WTC11 (cell line): ENCODE results near the gene ZFP91. TPM values are rescaled to one million over a fixed set of nuclear protein-coding genes. Genes with fewer than 3 reads are reported as not detected.

Experiments
- ATAC-seq: fragments of 200-7000 bp; cut with Tn5 transposase; 2 replicates; pipeline ENCODE4 v1.10.0; 2021; ENCODE audit warnings: mild to moderate bottlenecking, moderate library complexity
- CTCF ChIA-PET: fragments of 300-600 bp; sonication (Branson Sonifier 250); formaldehyde crosslinking; loops from one replicate; lab custom pipeline; 2021; ENCODE audit warnings: antibody characterized with exemption; lab: Charles Lee
- POLR2A ChIA-PET: fragments of 350-600 bp; sonication (Branson Sonifier 250); formaldehyde crosslinking; loops from one replicate; lab custom pipeline; 2021; ENCODE audit warnings: antibody characterized with exemption; lab: Charles Lee
- DNase-seq: peaks from one replicate; pipeline ENCODE4 v3.0.0; 2021; ENCODE audit warnings: low spot score
- H3K27ac Mint-ChIP-seq: 2 replicates; pipeline ENCODE4 v1.8.0; 2021; ENCODE audit warnings: mixed read lengths
- H3K27me3 Mint-ChIP-seq: 2 replicates; pipeline ENCODE4 v1.8.0; 2021; ENCODE audit warnings: low read depth, mild to moderate bottlenecking, moderate library complexity, mixed read lengths
- H3K36me3 Mint-ChIP-seq: 2 replicates; pipeline ENCODE4 v1.8.0; 2021; ENCODE audit warnings: mixed read lengths
- H3K4me1 Mint-ChIP-seq: 2 replicates; pipeline ENCODE4 v1.8.0; 2022; ENCODE audit warnings: mixed read lengths
- H3K4me3 Mint-ChIP-seq: 2 replicates; pipeline ENCODE4 v1.8.0; 2021; ENCODE audit warnings: mild to moderate bottlenecking, moderate library complexity, mixed read lengths
- H3K9me3 Mint-ChIP-seq: 2 replicates; pipeline ENCODE4 v1.8.0; 2021; ENCODE audit warnings: mixed read lengths
- ATF2 ChIP-seq: sonication (generic); formaldehyde crosslinking; IDR thresholded peaks from 2 replicates; pipeline ENCODE4 v1.8.1; 2022; ENCODE audit warnings: low read depth, missing genetic modification reagents, borderline replicate concordance
- ATF3 ChIP-seq: sonication (generic); formaldehyde crosslinking; conservative IDR thresholded peaks from 2 replicates; pipeline ENCODE4 v1.8.1; 2022; ENCODE audit warnings: mild to moderate bottlenecking, missing genetic modification reagents
- CBFB ChIP-seq: sonication (generic); formaldehyde crosslinking; IDR thresholded peaks from 2 replicates; pipeline ENCODE4 v1.8.1; 2022; ENCODE audit warnings: mild to moderate bottlenecking, low read depth, missing genetic modification reagents
- CREB1 ChIP-seq: sonication (generic); formaldehyde crosslinking; IDR thresholded peaks from 2 replicates; pipeline ENCODE4 v1.8.0; 2023; ENCODE audit warnings: mild to moderate bottlenecking, missing genetic modification reagents
- CREM ChIP-seq: sonication (generic); formaldehyde crosslinking; IDR thresholded peaks from 2 replicates; pipeline ENCODE4 v1.8.1; 2022; ENCODE audit warnings: mild to moderate bottlenecking, missing genetic modification reagents, moderate library complexity
- ERG ChIP-seq: fragments of 250-450 bp; sonication (Bioruptor Pico); IDR thresholded peaks from 2 replicates; pipeline ENCODE4 v1.8.0; 2021; ENCODE audit warnings: mild to moderate bottlenecking
- GABPB1 ChIP-seq: sonication (generic); formaldehyde crosslinking; IDR thresholded peaks from 2 replicates; pipeline ENCODE4 v1.8.1; 2023; ENCODE audit warnings: mild to moderate bottlenecking, missing genetic modification reagents
- HMGXB4 ChIP-seq: sonication (generic); formaldehyde crosslinking; IDR thresholded peaks from 2 replicates; pipeline ENCODE4 v1.8.1; 2023; ENCODE audit warnings: mild to moderate bottlenecking, moderate library complexity, missing genetic modification reagents
- IRF1 ChIP-seq: sonication (generic); formaldehyde crosslinking; IDR thresholded peaks from 2 replicates; pipeline ENCODE4 v1.8.0; 2023; ENCODE audit warnings: missing genetic modification reagents
- KAT7 ChIP-seq: sonication (generic); formaldehyde crosslinking; IDR thresholded peaks from 2 replicates; pipeline ENCODE4 v1.8.1; 2023; ENCODE audit warnings: missing genetic modification reagents, mild to moderate bottlenecking, borderline replicate concordance
- MAX ChIP-seq: sonication (generic); formaldehyde crosslinking; IDR thresholded peaks from 2 replicates; pipeline ENCODE4 v1.8.0; 2022; ENCODE audit warnings: mild to moderate bottlenecking, missing genetic modification reagents
- NFYB ChIP-seq: sonication (generic); formaldehyde crosslinking; conservative IDR thresholded peaks from 2 replicates; pipeline ENCODE4 v1.8.0; 2022; ENCODE audit warnings: low read depth, missing genetic modification reagents
- NR2C2 ChIP-seq: sonication (generic); formaldehyde crosslinking; IDR thresholded peaks from 2 replicates; pipeline ENCODE4 v1.8.0; 2022; ENCODE audit warnings: mild to moderate bottlenecking, missing genetic modification reagents
- NR3C1 ChIP-seq: sonication (generic); formaldehyde crosslinking; conservative IDR thresholded peaks from 2 replicates; pipeline ENCODE4 v1.8.1; 2023; ENCODE audit warnings: low read depth, mild to moderate bottlenecking, missing genetic modification reagents
- OVOL2 ChIP-seq: fragments of 250-450 bp; sonication (Bioruptor Pico); IDR thresholded peaks from 2 replicates; pipeline ENCODE4 v1.9.0; 2021; ENCODE audit warnings: mild to moderate bottlenecking, borderline replicate concordance
- PREB ChIP-seq: sonication (generic); formaldehyde crosslinking; IDR thresholded peaks from 2 replicates; pipeline ENCODE4 v1.8.1; 2022; ENCODE audit warnings: mild to moderate bottlenecking, missing genetic modification reagents, moderate library complexity, borderline replicate concordance
- SMAD4 ChIP-seq: sonication (generic); formaldehyde crosslinking; IDR thresholded peaks from 2 replicates; pipeline ENCODE4 v1.8.0; 2022; ENCODE audit warnings: mild to moderate bottlenecking, missing genetic modification reagents
- TEAD1 ChIP-seq: sonication (generic); formaldehyde crosslinking; IDR thresholded peaks from 2 replicates; pipeline ENCODE4 v1.8.0; 2022; ENCODE audit warnings: mild to moderate bottlenecking, missing genetic modification reagents
- USF1 ChIP-seq: sonication (generic); formaldehyde crosslinking; IDR thresholded peaks from 2 replicates; pipeline ENCODE4 v1.8.0; 2022; ENCODE audit warnings: mild to moderate bottlenecking, missing genetic modification reagents
- ZNF219 ChIP-seq: sonication (generic); formaldehyde crosslinking; IDR thresholded peaks from 2 replicates; pipeline ENCODE4 v1.8.0; 2023; ENCODE audit warnings: missing genetic modification reagents, mild to moderate bottlenecking, borderline replicate concordance
- ZNF317 ChIP-seq: sonication (generic); formaldehyde crosslinking; IDR thresholded peaks from 2 replicates; pipeline ENCODE4 v1.8.1; 2023; ENCODE audit warnings: low read depth, mild to moderate bottlenecking, moderate library complexity, missing genetic modification reagents, borderline replicate concordance
- ZNF396 ChIP-seq: fragments of 250-450 bp; sonication (Bioruptor Pico); IDR thresholded peaks from 2 replicates; pipeline ENCODE4 v1.8.0; 2021; ENCODE audit warnings: mild to moderate bottlenecking, moderate library complexity, borderline replicate concordance
- ZNF416 ChIP-seq: fragments of 250-450 bp; sonication (Bioruptor Pico); IDR thresholded peaks from 2 replicates; pipeline ENCODE4 v1.9.0; 2021; ENCODE audit warnings: mild to moderate bottlenecking, inconsistent platforms
- ZSCAN18 ChIP-seq: fragments of 250-450 bp; sonication (Bioruptor Pico); IDR thresholded peaks from 2 replicates; pipeline ENCODE4 v2.1.2; 2022; ENCODE audit warnings: mild to moderate bottlenecking, moderate library complexity
- total RNA-seq: library from RNA; stranded (reverse); gene quantifications from 3 replicates; pipeline ENCODE4 v1.2.3, GENCODE V29; 2021

ZFP91 gene
- total RNA-seq, 1 experiment from 2014 or later: 28.1 TPM

- no peak overlapping the region for H3K27ac Mint-ChIP-seq
- ChIA-PET CTCF (interaction anchor here (1.1 to 3.7 kb wide), 3 partner anchors 10 to 261 kb away, joined by 4 to 22 read pairs (median 5); no protein-coding TSS in a partner anchor), POLR2A (no interaction called here)
- TF ChIP-seq CBFB (CRISPR knock-in tag) (no peak), CREM (CRISPR knock-in tag) (no peak), ZNF396 (no peak), ERG (CRISPR knock-in tag) (no peak), HMGXB4 (CRISPR knock-in tag) (no peak), IRF1 (no peak), CREB1 (no peak), NFYB (CRISPR knock-in tag) (no peak), MAX (CRISPR knock-in tag) (no peak), ZSCAN18 (CRISPR knock-in tag) (no peak), NR2C2 (CRISPR knock-in tag) (no peak), PREB (CRISPR knock-in tag) (no peak), OVOL2 (CRISPR knock-in tag) (no peak), ZNF317 (CRISPR knock-in tag) (no peak), ZNF219 (no peak), SMAD4 (CRISPR knock-in tag) (no peak), KAT7 (CRISPR knock-in tag) (no peak)
- H3K4me1 Mint-ChIP-seq: no peaks in the 10 kb centered on the region
- H3K4me3 Mint-ChIP-seq: no peak overlapping the region
- peaks cover 21% of the 10 kb centered on the region for H3K9me3 Mint-ChIP-seq
- peaks cover 3% of the 10 kb centered on the region; the same call in 1 of the 2 replicates for H3K36me3 Mint-ChIP-seq
- H3K27me3 Mint-ChIP-seq: no peaks in the 10 kb centered on the region
- ATAC-seq (no peak), DNase-seq (no peak)
Measured at GRCh38 chr11:58639669-58640068, 60.8 kb downstream of the ZFP91 start.

- Mint-ChIP-seq H3K36me3 (peaks cover 11% of the 10 kb centered on the region), H3K27ac (no peak overlapping the region), H3K4me1 (no peaks in the 10 kb centered on the region), H3K27me3 (no peaks in the 10 kb centered on the region), H3K9me3 (peaks cover 29% of the 10 kb centered on the region), H3K4me3 (no peak overlapping the region)
- ChIA-PET POLR2A (no interaction called here), CTCF (interaction anchor here (1.0 to 3.7 kb wide), 4 partner anchors 11 to 518 kb away, joined by 3 to 22 read pairs (median 4); no protein-coding TSS in a partner anchor)
- ATAC-seq (no peak), DNase-seq (no peak)
- TF ChIP-seq ATF2 (CRISPR knock-in tag) (no peak), MAX (CRISPR knock-in tag) (no peak), GABPB1 (no peak), ZNF416 (no peak), ATF3 (CRISPR knock-in tag) (no peak), TEAD1 (CRISPR knock-in tag) (no peak), NR3C1 (CRISPR knock-in tag) (no peak), USF1 (CRISPR knock-in tag) (no peak)
Measured at GRCh38 chr11:58640386-58641023, 61.6 kb downstream of the ZFP91 start.
